GM19438 (cell line): ENCODE data around the gene CNNM2.

ENCODE experiments used
- ATAC-seq: cut with Tn5 transposase; IDR thresholded peaks from one replicate; pipeline ENCODE4 v1.9.1; 2021; ENCODE audit warnings: low read depth; ENCODE audit not compliant: unreplicated experiment

The CNNM2 gene

GRCh38 chr10:103067484-103067883, 149.4 kb downstream of the CNNM2 start:
- ATAC-seq = no peak

GRCh38 chr10:103067956-103068355, 149.9 kb downstream of the CNNM2 start:
- no peak for ATAC-seq

GRCh38 chr10:103069453-103070331, 151.6 kb downstream of the CNNM2 start:
- no peak for ATAC-seq

- no peak for ATAC-seq
Measured at GRCh38 chr10:103072276-103072675, 154.2 kb downstream of the CNNM2 start.

GRCh38 chr10:103072891-103073290, 154.8 kb downstream of the CNNM2 start:
- no peak for ATAC-seq

GRCh38 chr10:103077020-103077419, 158.9 kb downstream of the CNNM2 start:
- no peak for ATAC-seq

- ATAC-seq = no peak
Measured at GRCh38 chr10:103077491-103078308, 159.6 kb downstream of the CNNM2 start.

GRCh38 chr10:103078309-103078615, 160.2 kb downstream of the CNNM2 start:
- ATAC-seq = no peak

GRCh38 chr10:103078676-103079075, 160.6 kb downstream of the CNNM2 start:
- no peak for ATAC-seq

- no peak for ATAC-seq
Measured at GRCh38 chr10:103079100-103079499, 161.0 kb downstream of the CNNM2 start.

GRCh38 chr10:103079946-103080345, 161.9 kb downstream of the CNNM2 start:
- ATAC-seq = no peak

GRCh38 chr10:103080891-103081581, 162.9 kb downstream of the CNNM2 start:
- ATAC-seq = no peak

- no peak for ATAC-seq
Measured at GRCh38 chr10:103082683-103083082, 164.6 kb downstream of the CNNM2 start.

GRCh38 chr10:103083266-103083976, 165.3 kb downstream of the CNNM2 start:
- ATAC-seq = no peak

- no peak for ATAC-seq
Measured at GRCh38 chr10:103083977-103084320, 165.9 kb downstream of the CNNM2 start.

- no peak for ATAC-seq
Measured at GRCh38 chr10:103086261-103086660, 168.2 kb downstream of the CNNM2 start.

- no peak for ATAC-seq
Measured at GRCh38 chr10:103086799-103087198, 168.7 kb downstream of the CNNM2 start.

GRCh38 chr10:103089493-103089892, 171.4 kb downstream of the CNNM2 start:
- no peak for ATAC-seq

- no peak for ATAC-seq
Measured at GRCh38 chr10:103090911-103091310, 172.8 kb downstream of the CNNM2 start.

GRCh38 chr10:103095005-103095404, 176.9 kb downstream of the CNNM2 start:
- no peak for ATAC-seq

- no peak for ATAC-seq
Measured at GRCh38 chr10:103096130-103096529, 178.0 kb downstream of the CNNM2 start.
